Occipital lobe (tissue), 3 donors: ENCODE data around the gene JMY. TPM values are rescaled to one million over a fixed set of nuclear protein-coding genes. Genes with fewer than 3 reads are reported as not detected.

ENCODE experiments used
- DNase-seq: peaks from one replicate; lab custom pipeline; 2025; lab: John Stamatoyannopoulos, UW
- small RNA-seq: library from RNA; depleted of rRNA; stranded (forward); fragments of <200 nt; gene quantifications from one replicate; pipeline ENCODE3, GENCODE V24; 2014
- total RNA-seq: library from RNA; depleted of rRNA; stranded (reverse); fragments of >200 nt; gene quantifications from one replicate; pipeline ENCODE4 v1.2.3, GENCODE V29; 2014

Gene JMY
- total RNA-seq, 1 donor from 2014 or later = 48.7 TPM

DNA sequence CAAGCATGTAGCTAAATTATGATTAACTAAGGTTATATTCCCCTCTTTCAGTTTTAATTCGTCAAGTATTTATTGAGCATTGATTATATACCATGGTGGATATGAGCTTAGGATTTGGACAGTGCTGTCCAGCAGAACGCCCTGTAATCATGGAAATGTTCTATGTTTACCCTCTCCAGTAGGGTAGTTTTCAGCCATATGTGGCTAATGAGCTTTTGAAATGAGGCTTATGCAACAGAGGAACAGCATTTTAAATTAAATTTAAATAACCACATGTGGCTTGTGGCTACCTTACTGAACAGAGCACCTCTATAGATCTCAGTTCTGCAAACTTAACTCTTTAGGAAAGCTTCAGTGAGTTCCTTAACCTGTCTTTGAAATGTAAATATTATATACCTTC lies 59.1 kb downstream of the JMY start:
- no peak for DNase-seq

DNA sequence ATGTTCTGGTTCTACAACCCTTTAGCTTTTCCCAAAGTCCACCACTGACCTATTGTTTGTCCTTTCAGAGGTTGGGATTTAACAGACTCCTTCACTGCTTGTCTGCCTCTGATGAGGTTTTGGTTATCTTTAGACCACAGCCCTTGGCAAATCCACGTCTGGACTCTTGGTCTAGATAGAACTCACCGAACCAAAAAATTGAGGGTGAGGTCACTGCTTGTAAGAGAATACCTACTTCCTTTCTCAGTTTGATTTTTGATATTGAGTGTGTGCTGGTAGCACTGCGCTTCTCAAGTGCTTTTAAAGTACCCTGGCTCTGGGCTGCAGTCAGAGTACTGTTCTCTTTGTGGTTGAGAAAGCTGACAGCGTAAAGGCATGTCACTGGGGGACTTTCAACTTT lies 61.7 kb downstream of the JMY start:
- no peak for DNase-seq

DNA sequence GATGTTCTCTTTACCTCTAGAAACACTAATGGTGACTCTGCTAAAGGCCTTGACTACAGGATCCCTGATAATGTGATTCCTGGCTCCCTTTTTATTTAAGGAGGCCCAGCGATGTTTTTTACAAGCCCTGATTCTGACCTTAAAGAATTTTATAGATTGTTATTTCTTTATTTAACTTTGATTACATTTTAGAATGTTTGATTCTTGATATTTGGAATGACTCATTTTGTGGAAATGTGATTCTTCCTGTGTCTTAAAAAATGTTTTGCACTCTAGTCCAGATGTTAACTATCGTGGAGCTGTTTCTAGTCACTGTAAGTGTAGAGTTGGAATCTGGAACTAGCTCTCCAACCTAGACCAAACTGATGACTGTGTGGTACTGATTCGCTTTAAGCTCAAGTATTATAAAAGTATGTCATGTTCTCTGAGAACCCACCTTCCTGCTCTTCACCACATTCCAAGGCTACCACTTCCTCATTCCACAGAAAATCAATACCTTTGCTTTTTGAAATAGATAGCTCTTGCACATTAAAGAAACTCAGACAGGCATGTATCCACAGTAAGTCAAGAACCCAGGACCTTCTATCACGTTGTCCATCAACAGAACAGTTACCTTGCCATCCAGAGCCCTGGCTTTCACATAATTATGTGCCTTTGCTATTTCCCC lies 65.2 kb downstream of the JMY start:
- no peak for DNase-seq

DNA sequence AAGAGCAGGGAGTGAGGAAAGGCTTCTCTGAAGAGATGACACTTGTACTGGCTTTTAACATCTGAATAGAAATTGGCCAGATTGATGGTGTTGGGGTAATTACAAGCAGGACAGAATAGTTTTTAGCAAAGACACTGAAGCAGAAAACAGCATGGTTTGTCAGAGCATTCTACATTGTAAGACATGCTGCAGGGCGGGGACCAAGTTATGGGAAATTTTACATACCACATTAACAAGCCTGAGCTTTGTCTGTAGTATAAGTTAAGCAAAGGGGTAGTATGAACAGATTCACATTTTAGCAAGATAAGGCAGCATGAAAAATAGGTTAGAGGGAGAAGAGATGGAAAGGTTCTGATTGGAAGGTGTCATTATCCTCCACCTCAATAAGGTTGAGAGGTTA lies 66.5 kb downstream of the JMY start:
- no peak for DNase-seq

DNA sequence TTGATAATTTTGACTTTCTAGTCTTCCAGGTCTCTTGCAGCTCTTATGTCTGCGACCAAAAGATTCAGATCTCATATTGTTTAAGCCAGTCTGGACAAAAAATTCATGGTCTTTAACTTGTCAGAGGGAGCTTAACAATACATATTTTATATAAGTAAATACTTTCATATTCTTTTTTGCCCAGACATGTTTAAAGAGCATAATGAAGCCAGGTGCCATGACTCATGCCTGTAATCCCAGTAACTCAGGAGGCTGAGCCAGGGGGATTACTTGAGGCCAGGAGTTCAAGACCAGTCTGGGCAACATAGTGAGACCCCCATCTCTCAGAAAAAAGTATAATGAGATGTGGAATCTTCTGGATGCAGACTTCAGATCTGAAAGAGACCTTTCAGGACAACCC lies 69.8 kb downstream of the JMY start:
- DNase-seq = no peak

DNA sequence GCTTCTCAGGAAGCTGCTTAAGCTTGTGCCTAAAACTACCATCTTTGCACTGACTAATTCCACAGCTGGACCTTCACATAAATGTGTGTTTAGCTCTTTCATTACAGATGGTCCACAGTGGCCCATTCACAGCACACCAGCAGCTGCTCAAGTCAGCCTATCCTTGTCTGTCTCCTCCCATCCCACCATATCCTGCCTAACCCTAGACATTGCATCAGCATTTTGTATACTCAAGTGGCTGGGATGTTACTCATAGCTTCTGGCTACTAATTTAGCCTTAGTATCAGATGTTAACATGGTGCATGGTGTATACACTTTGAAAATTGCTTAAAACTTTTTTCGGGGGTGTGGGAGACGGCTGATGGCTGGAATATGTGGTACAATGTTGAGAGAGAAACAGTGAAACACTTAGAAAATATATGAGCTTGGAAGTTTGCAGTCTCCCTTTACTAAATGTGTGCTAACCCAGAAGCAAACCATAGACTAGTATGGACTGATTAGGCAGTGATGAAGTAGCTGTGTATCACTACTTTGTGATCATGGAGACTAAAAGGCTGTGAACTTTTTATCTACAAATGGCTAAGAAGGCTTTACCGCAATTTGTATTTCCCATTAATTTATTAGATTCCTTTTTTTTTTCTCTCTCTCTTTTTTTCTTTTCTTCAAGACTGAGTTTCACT lies 83.1 kb downstream of the JMY start:
- DNase-seq = no peak

DNA sequence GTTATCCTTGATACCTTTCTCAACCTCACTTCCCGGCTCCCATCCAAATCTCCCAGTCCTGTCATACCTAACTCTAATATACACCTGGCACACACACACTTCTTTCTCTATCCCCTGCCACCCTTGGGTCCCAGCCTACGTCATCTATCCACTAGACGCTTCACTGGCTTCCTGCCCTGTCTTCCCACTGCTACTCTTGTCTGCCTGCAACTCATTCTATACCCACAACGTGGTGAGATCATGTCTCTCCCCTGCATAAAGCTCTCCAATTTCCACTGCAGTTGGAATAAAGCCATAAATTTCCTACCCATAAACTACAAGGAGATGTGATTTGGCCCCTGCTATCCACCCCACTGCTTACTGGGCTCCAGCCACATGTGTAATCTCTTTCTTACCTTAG lies 93.5 kb downstream of the JMY start:
- no peak for DNase-seq

DNA sequence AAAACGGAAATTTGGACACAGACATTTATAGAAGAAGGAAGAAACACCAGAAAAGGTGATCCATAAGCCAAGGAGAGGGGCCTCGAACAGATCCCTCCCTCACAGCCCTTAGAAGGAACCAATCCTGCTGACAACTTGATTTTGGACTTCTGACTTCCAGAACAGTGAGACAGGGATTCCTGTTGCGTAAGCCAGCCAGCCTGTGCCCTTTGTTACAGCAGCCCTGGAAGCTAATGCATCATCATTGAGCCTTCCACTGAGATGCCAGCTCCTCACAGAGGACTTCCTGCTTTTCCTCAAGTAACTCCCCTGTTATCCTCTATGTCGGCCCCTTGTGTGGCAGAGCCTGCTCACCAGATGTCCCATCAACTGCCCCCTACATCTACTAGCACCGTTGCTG lies 94.1 kb downstream of the JMY start:
- no peak for DNase-seq

DNA sequence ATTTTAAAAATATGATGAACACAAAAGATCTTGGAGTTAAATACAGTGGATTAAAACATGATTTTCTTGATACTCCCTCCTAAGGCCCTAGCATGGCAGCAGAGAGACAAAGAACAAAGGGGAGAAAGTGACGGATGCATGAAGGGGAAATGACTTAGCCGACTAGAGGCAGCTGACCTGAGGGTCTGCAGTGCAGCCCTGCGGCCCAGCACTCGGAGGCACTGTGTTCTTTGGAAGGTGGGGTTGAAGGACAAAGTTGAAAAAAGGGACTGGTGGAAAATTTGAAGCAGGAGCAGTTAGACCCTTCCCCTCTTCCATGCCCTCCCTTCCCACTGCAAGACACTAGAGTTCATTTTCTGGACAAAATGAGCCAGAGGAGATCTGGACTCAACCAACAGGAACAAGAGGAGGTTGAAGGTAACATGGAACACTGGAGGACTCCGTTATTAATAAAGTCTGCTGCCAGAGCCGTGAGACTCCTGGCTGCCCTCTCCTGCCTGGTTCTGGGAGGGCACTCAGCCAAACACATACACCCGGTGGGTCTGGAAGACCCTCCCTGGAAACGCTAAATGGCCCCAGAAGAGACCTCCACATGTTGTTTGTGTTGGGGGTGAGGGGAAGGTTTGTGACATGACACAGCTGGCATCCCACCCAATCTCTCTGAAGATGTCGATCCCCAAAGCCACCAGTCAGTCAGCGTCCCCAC lies 98.1 kb downstream of the JMY start:
- DNase-seq = no peak

DNA sequence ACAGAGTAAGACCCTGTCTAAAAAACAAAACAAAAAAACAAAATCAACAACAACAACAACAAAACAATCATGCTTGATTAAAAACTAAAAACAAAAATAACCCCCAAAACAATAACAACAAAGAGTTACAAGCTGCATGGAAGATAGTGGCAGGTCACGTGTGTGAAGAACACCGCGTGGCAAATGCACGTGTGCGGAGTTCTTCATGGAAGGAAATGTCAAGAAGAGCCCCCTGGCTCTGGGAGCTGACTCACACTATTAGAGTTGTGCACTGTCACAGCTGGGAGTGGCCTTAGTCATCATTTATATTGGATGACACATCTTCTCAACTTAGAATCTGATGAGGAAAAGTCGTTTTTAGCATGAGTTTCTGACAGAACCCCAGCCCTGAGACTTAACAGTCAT lies 110.5 kb downstream of the JMY start:
- DNase-seq = no peak

DNA sequence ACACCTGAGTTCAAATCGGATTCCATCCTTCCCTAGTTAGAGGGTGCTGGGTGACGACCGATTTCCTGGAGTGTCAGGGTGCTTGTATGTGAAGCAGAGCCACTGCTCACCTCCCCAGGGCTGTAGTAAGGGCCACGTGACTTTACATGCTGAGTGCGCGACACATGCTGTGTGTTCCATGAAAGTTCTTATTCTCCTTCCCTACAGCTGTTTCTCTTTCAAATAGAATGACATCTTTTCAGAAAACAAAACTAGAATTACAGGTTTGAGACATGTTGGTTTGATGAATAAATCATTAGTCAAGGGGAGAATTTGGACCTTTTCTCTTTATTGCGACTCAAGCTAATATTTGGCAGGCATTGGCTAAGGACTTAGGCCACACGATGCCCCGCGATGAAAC lies 113.1 kb downstream of the JMY start:
- no peak for DNase-seq

DNA sequence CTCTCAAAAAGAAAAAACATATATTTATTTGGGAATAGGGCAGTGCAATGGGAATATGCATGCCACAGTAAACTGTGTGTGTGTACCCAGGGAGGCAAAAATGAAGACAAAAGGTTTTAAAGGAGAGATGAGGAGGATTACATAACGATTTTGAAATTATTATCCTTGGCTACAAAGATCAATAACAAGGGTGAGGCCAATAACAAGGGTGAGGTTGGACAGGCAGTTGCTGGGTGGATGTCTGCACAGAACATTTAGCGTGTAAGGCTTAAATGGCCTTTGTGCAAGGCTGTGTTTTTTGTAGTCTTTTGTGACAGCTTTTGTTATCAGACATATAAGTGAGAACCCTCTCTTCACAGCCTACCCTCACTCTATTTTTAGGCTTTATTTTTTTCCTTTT lies 114.0 kb downstream of the JMY start:
- no peak for DNase-seq

DNA sequence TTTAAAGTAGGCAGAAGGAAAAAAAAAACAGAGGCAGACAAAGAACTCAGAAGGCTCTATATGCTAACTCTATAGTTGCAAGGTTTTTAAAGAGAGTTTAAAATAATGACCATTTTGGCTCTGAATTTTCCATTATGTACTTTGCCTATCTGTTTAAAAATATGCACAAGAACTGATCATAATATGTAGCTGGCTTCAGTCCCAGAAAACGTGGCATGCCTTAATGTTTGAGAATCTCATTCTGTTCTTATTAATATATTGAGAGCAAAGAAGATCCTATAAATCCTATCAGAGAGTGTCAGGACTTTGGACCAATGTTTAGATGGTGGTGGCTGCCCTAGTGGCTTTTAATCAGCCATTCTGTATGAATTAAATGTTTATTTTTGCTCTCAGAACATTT lies 121.5 kb downstream of the JMY start:
- no peak for DNase-seq

Small RNA genes within 50 kb of the gene (small RNA-seq; reads per million reads assigned to genes)
- gene AC016559.1 = not detected
- not detected for gene RF00425

Other genes with a start within 250 kb of the JMY start
- 1.2 TPM for gene DMGDH, start 166.5 kb upstream of the JMY start, total RNA-seq
- gene BHMT2, start 166.4 kb upstream of the JMY start, total RNA-seq = 0.62 TPM
- gene BHMT, start 124.3 kb upstream of the JMY start, total RNA-seq = not detected